Uterus (tissue), 2 donors: Measurements from ENCODE around the gene TSNAX.

Experiments used
- CTCF ChIP-seq, 4 experiments: fragments of 200-600 bp in 2 of 4; fragments of 450-650 bp in 2 of 4; sonication (generic) in 2 of 4; IDR thresholded peaks; one replicate each; pipeline ENCODE4 v1.5.1; 2016 to 2019; ENCODE audit warnings: antibody characterized with exemption in 4 of 4, mild to moderate bottlenecking in 2 of 4, moderate library complexity in 1 of 4
- POLR2A ChIP-seq, 2 donors: fragments of 450-650 bp; IDR thresholded peaks; one replicate each; pipeline ENCODE4 v1.6.1; 2016; ENCODE audit warnings: antibody characterized with exemption in 2 of 2, mild to moderate bottlenecking in 1 of 2, moderate library complexity in 1 of 2

DNA sequence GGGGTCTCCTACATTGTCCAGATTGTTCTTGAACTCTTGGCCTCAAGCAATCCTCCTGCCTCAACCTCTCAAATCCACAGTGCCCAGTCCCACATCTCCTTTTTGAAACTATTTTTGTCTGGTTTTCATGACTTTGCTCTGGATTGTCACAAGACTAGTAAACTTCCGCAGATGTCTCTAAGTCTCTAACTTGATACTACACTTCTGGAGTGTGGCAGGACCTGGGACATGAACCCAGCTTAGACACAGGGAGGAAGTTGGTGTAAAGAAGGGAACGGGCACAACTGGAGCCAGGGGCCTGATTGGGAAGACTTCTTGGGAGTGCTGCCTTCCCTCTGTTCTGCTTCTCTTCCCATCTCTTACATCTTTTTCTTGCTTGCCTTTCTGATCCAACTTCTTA, 81.9 kb downstream of the TSNAX start:
- TF ChIP-seq CTCF (IDR thresholded peaks at IDR 0.05), result no peak
- no peak for TF ChIP-seq POLR2A (IDR thresholded peaks at IDR 0.05)
